Measurements from ENCODE around the gene TNS4.

DNA sequence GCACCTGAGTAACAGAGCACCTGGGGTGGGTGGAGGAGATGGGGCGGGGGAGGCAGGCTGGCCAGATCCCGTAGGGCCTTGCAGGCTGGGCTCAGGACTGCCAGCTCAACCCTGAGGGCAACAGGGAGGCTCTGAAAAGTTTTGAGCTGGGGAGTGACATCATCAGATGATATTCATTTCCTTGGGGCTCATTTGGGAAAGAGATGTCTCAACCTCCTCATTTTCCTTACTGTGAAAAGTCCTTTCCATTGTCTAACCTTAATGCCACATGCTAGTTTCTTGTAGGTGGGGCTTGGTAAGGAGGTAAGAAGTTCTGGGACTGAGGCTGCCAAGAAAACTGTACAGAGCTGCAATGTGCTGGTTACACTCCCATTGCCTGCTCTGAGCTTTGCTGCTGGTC lies 3.7 kb downstream of the TNS4 start:
- TF ChIP-seq, protein P1, sequence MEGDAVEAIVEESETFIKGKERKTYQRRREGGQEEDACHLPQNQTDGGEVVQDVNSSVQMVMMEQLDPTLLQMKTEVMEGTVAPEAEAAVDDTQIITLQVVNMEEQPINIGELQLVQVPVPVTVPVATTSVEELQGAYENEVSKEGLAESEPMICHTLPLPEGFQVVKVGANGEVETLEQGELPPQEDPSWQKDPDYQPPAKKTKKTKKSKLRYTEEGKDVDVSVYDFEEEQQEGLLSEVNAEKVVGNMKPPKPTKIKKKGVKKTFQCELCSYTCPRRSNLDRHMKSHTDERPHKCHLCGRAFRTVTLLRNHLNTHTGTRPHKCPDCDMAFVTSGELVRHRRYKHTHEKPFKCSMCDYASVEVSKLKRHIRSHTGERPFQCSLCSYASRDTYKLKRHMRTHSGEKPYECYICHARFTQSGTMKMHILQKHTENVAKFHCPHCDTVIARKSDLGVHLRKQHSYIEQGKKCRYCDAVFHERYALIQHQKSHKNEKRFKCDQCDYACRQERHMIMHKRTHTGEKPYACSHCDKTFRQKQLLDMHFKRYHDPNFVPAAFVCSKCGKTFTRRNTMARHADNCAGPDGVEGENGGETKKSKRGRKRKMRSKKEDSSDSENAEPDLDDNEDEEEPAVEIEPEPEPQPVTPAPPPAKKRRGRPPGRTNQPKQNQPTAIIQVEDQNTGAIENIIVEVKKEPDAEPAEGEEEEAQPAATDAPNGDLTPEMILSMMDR (IDR thresholded peaks at IDR 0.05): no peak
- TF ChIP-seq POLR2A (IDR thresholded peaks at IDR 0.05): no peak
- no peak for TF ChIP-seq EP300 (IDR thresholded peaks at IDR 0.05)

Data from tibial nerve (tissue), 4 donors.